ENCODE results near the gene PHACTR4. TPM values are rescaled to one million over a fixed set of nuclear protein-coding genes. Genes with fewer than 3 reads are reported as not detected.

The PHACTR4 gene
- total and polyA plus RNA-seq, 2 of the 8 experiments (the other 6 are each of a cell fraction or from before 2014, with no cell fraction given) = 23.7 to 57.8 TPM

- no peak for TF ChIP-seq GTF2F1 (IDR thresholded peaks at IDR 0.05; ENCODE audit: borderline replicate concordance, low read depth, low read length)
- TF ChIP-seq, protein P1, sequence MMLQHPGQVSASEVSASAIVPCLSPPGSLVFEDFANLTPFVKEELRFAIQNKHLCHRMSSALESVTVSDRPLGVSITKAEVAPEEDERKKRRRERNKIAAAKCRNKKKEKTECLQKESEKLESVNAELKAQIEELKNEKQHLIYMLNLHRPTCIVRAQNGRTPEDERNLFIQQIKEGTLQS (IDR thresholded peaks at IDR 0.05; ENCODE audit: insufficient read depth, low read depth, low read length) = no peak
- no peak for TF ChIP-seq RXRA (IDR thresholded peaks at IDR 0.05; ENCODE audit: insufficient read depth, low read depth, low read length)
- no peak for TF ChIP-seq SP4 (IDR thresholded peaks at IDR 0.05; ENCODE audit: low read length)
- no peak for TF ChIP-seq SP1 (IDR thresholded peaks at IDR 0.05; ENCODE audit: low read depth, low read length)
- no peak for TF ChIP-seq NANOG (IDR thresholded peaks at IDR 0.05; ENCODE audit: insufficient read depth, low read depth, low read length, poor library complexity, severe bottlenecking)
- TF ChIP-seq KDM5A (IDR thresholded peaks at IDR 0.05; ENCODE audit: low read length) = no peak
- no peak for TF ChIP-seq JUND (IDR thresholded peaks at IDR 0.05; ENCODE audit: low read length)
- TF ChIP-seq CHD1 (IDR thresholded peaks at IDR 0.05; ENCODE audit: low read depth, low read length) = no peak
- no peak for TF ChIP-seq TAF7 (optimal IDR thresholded peaks at IDR 0.05; ENCODE audit: borderline replicate concordance, low read depth, low read length)
These were observed 68.6 kb downstream of the PHACTR4 start (continued) for GRCh38 chr1:28437924-28438699.

Measured in H1 (cell line).